ENCODE measurements around the gene SLBP. TPM values are rescaled to one million over a fixed set of nuclear protein-coding genes. Genes with fewer than 3 reads are reported as not detected.

SLBP gene
- total RNA-seq, 1 experiment from 2014 or later = 73.4 TPM

- no peak overlapping the region for H3K4me3 ChIP-seq (ENCODE audit: low read depth in 2 of 2, low read length in 2 of 2)
- POLR2A ChIA-PET = no interaction called here
- H3K27me3 ChIP-seq (ENCODE audit: control insufficient read depth, insufficient read depth, low read length) = no peaks in the 10 kb centered on the region
- peak; percentile 51 for ATAC-seq
- in situ Hi-C loops (cut with HindIII; ENCODE audit: low pct_unique_long_range_greater_than_20kb, low sequenced_read_pairs) = no loop called here
- CTCF ChIA-PET = interaction anchor here (0.6 to 1.5 kb wide), 4 partner anchors 17 to 63 kb away, joined by 4 to 13 read pairs (median 6); no protein-coding TSS in a partner anchor
- intact Hi-C loops (cut with micrococcal nuclease; ENCODE audit: unreplicated experiment) = no loop called here
- peaks cover 3% of the 10 kb centered on the region; the same call in 1 of the 2 replicates for H3K4me1 ChIP-seq (ENCODE audit: control insufficient read depth, insufficient read depth, low read length)
- BruUV-seq (replicated peaks) = no TSS peak
- no peak for DNase-seq (ENCODE audit: low read depth, low spot score)
- peak overlapping the region; percentile 34; the same call in 1 of the 2 replicates for H3K27ac ChIP-seq (ENCODE audit: low read length)
- TF ChIP-seq SIN3A (IDR thresholded peaks at IDR 0.05; ENCODE audit: borderline replicate concordance, insufficient read depth, low read depth, low read length) (no peak), REST (IDR thresholded peaks at IDR 0.05; ENCODE audit: insufficient read depth in 1 of 2, low read depth in 2 of 2, low read length in 1 of 2) (no peak), CTCF (IDR thresholded peaks at IDR 0.05) (no peak), POLR2AphosphoS5 (IDR thresholded peaks at IDR 0.05; ENCODE audit: low read depth, low read length) (no peak), TCF7L2 (IDR thresholded peaks at IDR 0.05; ENCODE audit: low read depth, low read length) (no peak)
- H3K9me3 ChIP-seq (ENCODE audit: control insufficient read depth, insufficient read depth, low read depth, low read length) = no peaks in the 10 kb centered on the region
- no peaks in the 10 kb centered on the region for H3K36me3 ChIP-seq (ENCODE audit: control insufficient read depth, insufficient read depth, low read length)
Measured at GRCh38 chr4:1746919-1747602, 34.9 kb upstream of the SLBP start.

GRCh38 chr4:1746265-1746691 is 34.2 kb upstream of the SLBP start:
- H3K27me3 ChIP-seq (ENCODE audit: control insufficient read depth, insufficient read depth, low read length) = no peaks in the 10 kb centered on the region
- no peaks in the 10 kb centered on the region for H3K9me3 ChIP-seq (ENCODE audit: control insufficient read depth, insufficient read depth, low read depth, low read length)
- DNase-seq (ENCODE audit: low read depth, low spot score) = no peak
- H3K4me3 ChIP-seq (ENCODE audit: low read depth in 2 of 2, low read length in 2 of 2) = no peak overlapping the region
- in situ Hi-C loops (cut with HindIII; ENCODE audit: low pct_unique_long_range_greater_than_20kb, low sequenced_read_pairs) = no loop called here
- peaks cover 3% of the 10 kb centered on the region; the same call in 1 of the 2 replicates for H3K4me1 ChIP-seq (ENCODE audit: control insufficient read depth, insufficient read depth, low read length)
- intact Hi-C loops (cut with micrococcal nuclease; ENCODE audit: unreplicated experiment) = no loop called here
- no peaks in the 10 kb centered on the region for H3K36me3 ChIP-seq (ENCODE audit: control insufficient read depth, insufficient read depth, low read length)
- no TSS peak for BruUV-seq (replicated peaks)
- ChIA-PET CTCF (interaction anchor here (0.6 to 1.4 kb wide), 2 partner anchors 16 to 64 kb away, joined by 5 to 13 read pairs; no protein-coding TSS in a partner anchor), POLR2A (no interaction called here)
- TF ChIP-seq SIN3A (IDR thresholded peaks at IDR 0.05; ENCODE audit: borderline replicate concordance, insufficient read depth, low read depth, low read length) (no peak), CTCF (IDR thresholded peaks at IDR 0.05) (no peak)
- peak; percentile 82 for ATAC-seq
- H3K27ac ChIP-seq (ENCODE audit: low read length) = peak overlapping the region; percentile 34; the same call in 1 of the 2 replicates
